Hepatocyte (in vitro differentiated cells): ENCODE results near the gene PMS2. TPM values are rescaled to one million over a fixed set of nuclear protein-coding genes. Genes with fewer than 3 reads are reported as not detected.

Source experiments
- DNase-seq: peaks from one replicate; pipeline ENCODE4 v3.0.0-alpha.2; 2016; ENCODE audit warnings: low spot score
- H2AFZ ChIP-seq: fragments of 200-600 bp; sonication (generic); 2 replicates; pipeline ENCODE4 v1.6.0; 2016; ENCODE audit warnings: antibody characterized with exemption, mild to moderate bottlenecking
- H3K27ac ChIP-seq: fragments of 200-600 bp; sonication (generic); 2 replicates; pipeline ENCODE4 v1.5.1; 2016; ENCODE audit warnings: mild to moderate bottlenecking
- H3K27me3 ChIP-seq: fragments of 200-600 bp; sonication (generic); 2 replicates; pipeline ENCODE4 v1.6.1; 2016
- H3K36me3 ChIP-seq: fragments of 200-600 bp; sonication (generic); replicated peaks from 2 replicates; pipeline ENCODE4 v1.5.1; 2016; ENCODE audit warnings: low read depth; ENCODE audit not compliant: insufficient read depth
- H3K4me1 ChIP-seq: fragments of 200-600 bp; sonication (generic); 2 replicates; pipeline ENCODE4 v1.5.1; 2016; ENCODE audit warnings: mild to moderate bottlenecking, moderate library complexity; ENCODE audit not compliant: insufficient read depth
- H3K4me2 ChIP-seq: fragments of 200-600 bp; sonication (generic); 2 replicates; pipeline ENCODE4 v1.6.0; 2016
- H3K4me3 ChIP-seq: fragments of 200-600 bp; sonication (generic); 2 replicates; pipeline ENCODE4 v1.5.1; 2016; ENCODE audit warnings: mild to moderate bottlenecking
- H3K79me2 ChIP-seq: fragments of 200-600 bp; sonication (generic); 2 replicates; pipeline ENCODE4 v1.6.0; 2017; ENCODE audit warnings: mild to moderate bottlenecking
- H3K9me2 ChIP-seq: fragments of 200-600 bp; sonication (generic); replicated peaks from 2 replicates; pipeline ENCODE4 v1.6.0; 2017; ENCODE audit warnings: mild to moderate bottlenecking; ENCODE audit not compliant: insufficient read depth
- H3K9me3 ChIP-seq: fragments of 200-600 bp; sonication (generic); 2 replicates; pipeline ENCODE4 v1.5.1; 2016; ENCODE audit warnings: low read depth, mild to moderate bottlenecking
- H4K20me1 ChIP-seq: fragments of 200-600 bp; sonication (generic); 2 replicates; pipeline ENCODE4 v1.6.0; 2016; ENCODE audit warnings: mild to moderate bottlenecking; ENCODE audit not compliant: insufficient read depth, poor library complexity, severe bottlenecking
- EZH2 ChIP-seq: fragments of 200-600 bp; sonication (generic); IDR thresholded peaks from 2 replicates; pipeline ENCODE4 v1.6.1; 2016; ENCODE audit warnings: antibody characterized with exemption, mild to moderate bottlenecking, borderline replicate concordance
- EZH2phosphoT487 ChIP-seq: fragments of 200-600 bp; sonication (generic); IDR thresholded peaks from one replicate; pipeline ENCODE4 v1.6.1; 2018; ENCODE audit warnings: antibody characterized with exemption, mild to moderate bottlenecking, low read depth, moderate library complexity; ENCODE audit not compliant: unreplicated experiment, severe bottlenecking
- WGBS: methylation state at CpG from one replicate; pipeline ENCODE4 v1.1.6; 2016; ENCODE audit warnings: low lambda C conversion rate; ENCODE audit errors: missing lambda C conversion rate; 5-methylcytosine and 5-hydroxymethylcytosine counted together
- polyA plus RNA-seq: library from polyadenylated mRNA; unstranded; fragments of >200 nt; fragmentation: Nextera tagmentation; extraction: Ambion mirVana; gene quantifications from 2 replicates; pipeline ENCODE4 v1.2.1, GENCODE V29; 2016
- total RNA-seq: library from RNA; depleted of rRNA; stranded (reverse); fragments of >200 nt; gene quantifications from 2 replicates; pipeline ENCODE4 v1.2.3, GENCODE V29; 2014
- TF ChIP-seq, protein P1 (sequence below): fragments of 200-600 bp; sonication (generic); IDR thresholded peaks from 2 replicates; pipeline ENCODE4 v1.5.1; 2016; ENCODE audit warnings: antibody characterized with exemption, mild to moderate bottlenecking; ENCODE audit not compliant: poor library complexity

PMS2 gene
- total and polyA plus RNA-seq, 2 experiments from 2014 or later: 5.8 to 13.9 TPM

DNA sequence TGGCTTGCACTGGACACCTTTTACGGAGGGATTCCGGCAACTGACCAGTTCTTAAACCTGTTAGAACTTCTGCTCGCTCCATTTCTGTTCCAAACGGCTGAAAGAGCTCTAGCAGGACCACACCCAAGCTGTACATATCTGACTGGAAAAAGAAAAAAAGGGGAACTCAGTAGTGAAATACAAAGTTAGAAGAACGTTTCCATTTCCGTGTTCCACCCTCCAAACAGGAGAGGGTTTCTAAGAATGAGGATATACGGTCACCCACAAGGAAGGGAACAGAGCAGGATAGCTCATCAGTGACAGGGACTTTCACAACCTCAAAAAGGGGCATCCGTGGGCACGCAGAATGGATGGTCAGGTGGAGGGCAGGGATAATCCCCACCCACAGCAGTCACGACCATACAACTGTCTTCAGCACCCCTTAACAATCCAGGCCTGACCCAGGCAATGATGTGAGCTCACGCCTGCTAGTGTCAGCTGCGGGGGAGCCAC is 18.0 kb upstream of the PMS2 start:
- Histone ChIP-seq H3K4me3 (no peak overlapping the region), H3K9me3 (no peaks in the 10 kb centered on the region), H3K27me3 (no peaks in the 10 kb centered on the region), H3K79me2 (peaks cover 3% of the 10 kb centered on the region), H2AFZ (no peak overlapping the region), H3K36me3 (no peaks in the 10 kb centered on the region), H3K4me2 (no peak overlapping the region), H3K4me1 (no peaks in the 10 kb centered on the region), H4K20me1 (peaks cover 4% of the 10 kb centered on the region), H3K27ac (no peak overlapping the region), H3K9me2 (no peaks in the 10 kb centered on the region)
- DNase-seq: no peak
- WGBS: 88% methylated on average over 12 of the region's 12 CpGs
- TF ChIP-seq, protein P1, sequence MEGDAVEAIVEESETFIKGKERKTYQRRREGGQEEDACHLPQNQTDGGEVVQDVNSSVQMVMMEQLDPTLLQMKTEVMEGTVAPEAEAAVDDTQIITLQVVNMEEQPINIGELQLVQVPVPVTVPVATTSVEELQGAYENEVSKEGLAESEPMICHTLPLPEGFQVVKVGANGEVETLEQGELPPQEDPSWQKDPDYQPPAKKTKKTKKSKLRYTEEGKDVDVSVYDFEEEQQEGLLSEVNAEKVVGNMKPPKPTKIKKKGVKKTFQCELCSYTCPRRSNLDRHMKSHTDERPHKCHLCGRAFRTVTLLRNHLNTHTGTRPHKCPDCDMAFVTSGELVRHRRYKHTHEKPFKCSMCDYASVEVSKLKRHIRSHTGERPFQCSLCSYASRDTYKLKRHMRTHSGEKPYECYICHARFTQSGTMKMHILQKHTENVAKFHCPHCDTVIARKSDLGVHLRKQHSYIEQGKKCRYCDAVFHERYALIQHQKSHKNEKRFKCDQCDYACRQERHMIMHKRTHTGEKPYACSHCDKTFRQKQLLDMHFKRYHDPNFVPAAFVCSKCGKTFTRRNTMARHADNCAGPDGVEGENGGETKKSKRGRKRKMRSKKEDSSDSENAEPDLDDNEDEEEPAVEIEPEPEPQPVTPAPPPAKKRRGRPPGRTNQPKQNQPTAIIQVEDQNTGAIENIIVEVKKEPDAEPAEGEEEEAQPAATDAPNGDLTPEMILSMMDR: no peak
- TF ChIP-seq EZH2phosphoT487: no peak

DNA sequence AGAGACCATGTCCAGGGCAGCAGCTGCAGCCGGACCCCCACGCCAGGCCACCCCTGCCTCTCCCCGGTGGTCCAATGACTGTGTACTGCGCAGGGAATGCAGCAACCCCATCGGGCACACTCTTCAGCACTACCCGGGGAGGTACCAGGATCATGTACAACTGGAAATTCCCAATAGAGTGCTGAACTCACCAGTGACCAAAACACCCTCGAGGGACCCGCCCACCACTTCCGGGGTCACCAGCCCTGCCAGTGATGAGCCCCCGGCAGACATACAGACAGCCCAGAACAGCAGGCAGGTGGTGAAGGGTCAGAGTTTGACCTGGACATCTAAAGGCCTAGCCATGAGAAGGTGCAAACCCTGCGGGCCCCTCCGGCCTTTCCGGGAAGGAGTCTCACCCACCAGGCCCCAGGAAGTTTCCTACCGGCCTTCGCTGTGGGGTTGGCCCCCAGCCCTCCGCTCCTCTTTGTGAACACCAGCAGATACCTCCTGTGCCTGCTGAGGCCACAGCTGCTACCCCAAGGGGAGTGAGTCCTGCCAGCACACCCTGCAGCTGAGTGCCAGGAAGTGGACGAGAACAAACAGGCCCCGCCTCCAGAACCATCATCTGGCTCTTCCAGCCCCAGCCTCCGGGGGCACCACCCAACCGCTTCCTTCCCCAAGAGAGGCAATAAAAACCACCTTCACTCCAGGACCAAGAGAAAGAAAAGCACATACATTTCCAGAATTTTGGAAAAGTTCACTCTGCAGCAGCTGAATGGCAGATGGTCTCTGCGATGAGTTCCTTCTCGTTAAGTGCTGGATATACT is 17.4 kb upstream of the PMS2 start:
- DNase-seq: peak; percentile 51
- Histone ChIP-seq H4K20me1 (peaks cover 4% of the 10 kb centered on the region), H2AFZ (no peak overlapping the region), H3K27ac (no peak overlapping the region), H3K36me3 (no peaks in the 10 kb centered on the region), H3K4me1 (no peaks in the 10 kb centered on the region), H3K9me2 (no peaks in the 10 kb centered on the region), H3K4me3 (no peak overlapping the region), H3K79me2 (no peaks in the 10 kb centered on the region), H3K27me3 (no peaks in the 10 kb centered on the region), H3K9me3 (no peaks in the 10 kb centered on the region), H3K4me2 (no peak overlapping the region)
- 88% methylated on average over 22 of the region's 22 CpGs for WGBS
- no peak for TF ChIP-seq EZH2
- no peak for TF ChIP-seq EZH2phosphoT487
- TF ChIP-seq, protein P1: peak; percentile 8

DNA sequence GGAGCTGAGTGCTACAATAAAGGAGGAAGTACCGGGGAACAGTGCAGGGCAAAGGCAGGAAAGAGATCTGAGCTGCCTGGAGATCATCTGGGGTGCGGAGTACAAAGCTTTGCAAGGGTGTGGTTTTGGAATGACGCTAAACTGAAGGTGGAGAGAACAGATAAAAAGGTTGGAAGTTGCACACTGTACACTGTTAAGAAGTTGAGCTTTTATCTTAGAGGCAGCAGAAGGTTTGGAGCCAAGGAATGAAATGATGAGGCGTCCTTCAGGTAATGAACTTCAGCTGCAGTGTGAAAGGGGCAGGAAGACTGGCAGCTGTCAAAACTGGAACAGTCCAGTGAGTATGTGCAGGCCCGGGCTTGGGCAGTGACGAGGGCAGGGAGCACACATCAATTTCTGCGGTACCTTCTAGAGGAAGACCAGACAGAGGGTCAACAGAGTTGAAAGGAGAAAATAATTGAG is 15.2 kb upstream of the PMS2 start:
- TF ChIP-seq EZH2phosphoT487: no peak
- TF ChIP-seq, protein P1: no peak
- no peak for TF ChIP-seq EZH2
- H3K36me3 ChIP-seq: no peaks in the 10 kb centered on the region
- H3K79me2 ChIP-seq: no peaks in the 10 kb centered on the region
- WGBS: 91% methylated on average over 7 of the region's 7 CpGs
- no peak overlapping the region for H3K4me3 ChIP-seq
- H3K27ac ChIP-seq: no peak overlapping the region
- no peak for DNase-seq
- no peaks in the 10 kb centered on the region for H3K9me3 ChIP-seq
- H2AFZ ChIP-seq: no peak overlapping the region
- H3K9me2 ChIP-seq: no peaks in the 10 kb centered on the region
- H4K20me1 ChIP-seq: no peaks in the 10 kb centered on the region
- H3K27me3 ChIP-seq: no peaks in the 10 kb centered on the region
- H3K4me2 ChIP-seq: no peak overlapping the region
- H3K4me1 ChIP-seq: no peaks in the 10 kb centered on the region
